GM19452 (cell line): ENCODE data around the gene CHIC1.

Experiments used
- ATAC-seq: cut with Tn5 transposase; IDR thresholded peaks from one replicate; pipeline ENCODE4 v1.9.1; 2021; ENCODE audit not compliant: unreplicated experiment

The CHIC1 gene

DNA sequence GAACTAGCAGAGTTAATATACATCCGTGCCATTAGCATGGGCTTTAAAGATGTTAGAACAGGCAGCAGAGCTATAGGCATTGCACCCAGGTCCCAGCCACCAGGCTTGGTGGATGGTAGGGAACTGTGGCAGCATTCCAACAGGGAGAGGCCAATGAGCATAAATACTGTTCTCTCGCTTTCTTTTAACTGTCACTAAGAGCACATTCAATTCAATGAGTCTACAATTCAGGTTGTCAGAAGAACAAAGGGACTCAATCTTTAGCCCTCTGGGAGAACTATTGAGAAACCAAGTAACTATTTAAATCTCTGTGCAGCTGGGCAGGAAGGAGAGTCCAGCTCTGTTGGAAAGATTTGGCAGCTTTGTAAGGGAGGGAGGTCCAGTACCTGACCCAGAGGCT, 165.6 kb downstream of the CHIC1 start:
- ATAC-seq = no peak
